Measurements from ENCODE around the gene SF3A1.

Gene SF3A1

DNA sequence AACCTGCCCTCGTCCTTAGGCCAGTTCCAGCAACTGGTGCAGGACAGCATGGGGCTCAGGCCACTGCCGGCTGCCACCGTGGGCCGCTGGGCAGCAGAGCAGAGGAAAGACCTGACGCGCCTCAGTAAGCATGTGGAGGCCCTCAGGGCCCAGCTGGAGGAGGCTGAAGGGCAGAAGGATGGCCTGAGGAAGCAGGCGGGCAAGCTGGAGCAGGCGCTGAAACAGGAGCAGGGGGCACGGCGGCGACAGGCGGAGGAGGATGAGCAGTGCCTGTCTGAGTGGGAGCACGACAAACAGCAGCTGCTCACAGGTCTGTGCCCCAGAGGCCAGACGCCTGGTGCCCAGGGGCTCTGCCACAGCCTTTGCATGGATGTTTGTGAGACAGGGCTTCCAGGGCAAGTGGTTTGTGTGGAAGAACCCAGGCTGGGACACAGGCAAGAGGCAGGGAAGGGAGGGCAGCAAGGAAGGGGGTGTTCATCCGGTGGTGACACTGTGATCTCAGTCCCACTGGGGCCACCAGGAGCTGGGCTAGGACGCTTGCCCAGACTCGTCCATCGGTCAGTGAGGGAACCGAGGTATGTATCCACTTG is 14.0 kb upstream of the SF3A1 start:
- Histone ChIP-seq H3K27ac (no peak overlapping the region), H3K4me1 (ENCODE audit: low read depth, poor library complexity, severe bottlenecking) (no peaks in the 10 kb centered on the region), H4K20me1 (ENCODE audit: insufficient read depth) (no peaks in the 10 kb centered on the region), H3K4me3 (IDR thresholded peaks at IDR 0.05; ENCODE audit: insufficient read depth, low read depth, low read length) (no peak overlapping the region), H3K9ac (no peak overlapping the region), H3K79me2 (ENCODE audit: insufficient read depth, low read depth) (no peaks in the 10 kb centered on the region), H3K27me3 (ENCODE audit: insufficient read depth, low read depth) (no peaks in the 10 kb centered on the region), H3K36me3 (ENCODE audit: insufficient read depth) (no peaks in the 10 kb centered on the region), H3K4me2 (no peak overlapping the region), H2AFZ (ENCODE audit: low read depth) (no peak overlapping the region)
- TF ChIP-seq, protein P1, sequence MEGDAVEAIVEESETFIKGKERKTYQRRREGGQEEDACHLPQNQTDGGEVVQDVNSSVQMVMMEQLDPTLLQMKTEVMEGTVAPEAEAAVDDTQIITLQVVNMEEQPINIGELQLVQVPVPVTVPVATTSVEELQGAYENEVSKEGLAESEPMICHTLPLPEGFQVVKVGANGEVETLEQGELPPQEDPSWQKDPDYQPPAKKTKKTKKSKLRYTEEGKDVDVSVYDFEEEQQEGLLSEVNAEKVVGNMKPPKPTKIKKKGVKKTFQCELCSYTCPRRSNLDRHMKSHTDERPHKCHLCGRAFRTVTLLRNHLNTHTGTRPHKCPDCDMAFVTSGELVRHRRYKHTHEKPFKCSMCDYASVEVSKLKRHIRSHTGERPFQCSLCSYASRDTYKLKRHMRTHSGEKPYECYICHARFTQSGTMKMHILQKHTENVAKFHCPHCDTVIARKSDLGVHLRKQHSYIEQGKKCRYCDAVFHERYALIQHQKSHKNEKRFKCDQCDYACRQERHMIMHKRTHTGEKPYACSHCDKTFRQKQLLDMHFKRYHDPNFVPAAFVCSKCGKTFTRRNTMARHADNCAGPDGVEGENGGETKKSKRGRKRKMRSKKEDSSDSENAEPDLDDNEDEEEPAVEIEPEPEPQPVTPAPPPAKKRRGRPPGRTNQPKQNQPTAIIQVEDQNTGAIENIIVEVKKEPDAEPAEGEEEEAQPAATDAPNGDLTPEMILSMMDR (conservative IDR thresholded peaks at IDR 0.05; ENCODE audit: low read depth, low read length) = no peak

DNA sequence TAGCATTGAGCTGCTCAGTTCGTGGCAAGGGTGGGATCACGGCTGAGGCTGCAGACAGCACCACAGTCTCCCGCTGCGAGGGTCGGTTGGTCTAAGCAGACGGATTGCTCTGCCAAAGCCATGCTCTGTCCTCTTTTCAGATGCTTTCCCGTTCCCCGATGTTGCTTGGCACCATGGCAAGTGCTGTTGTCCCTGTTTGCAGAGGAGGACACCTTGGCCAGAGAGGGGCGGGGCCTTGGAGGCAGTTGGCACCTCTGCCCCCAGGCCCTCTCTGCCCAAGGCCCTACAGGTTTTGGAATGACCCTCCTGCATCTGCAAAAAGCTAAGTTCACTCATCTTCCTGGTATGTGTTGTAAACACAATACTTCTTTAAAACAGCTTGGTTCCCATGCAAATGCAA is 11.7 kb upstream of the SF3A1 start:
- no peaks in the 10 kb centered on the region for H3K79me2 ChIP-seq (ENCODE audit: insufficient read depth, low read depth)
- no peak overlapping the region for H3K4me3 ChIP-seq (IDR thresholded peaks at IDR 0.05; ENCODE audit: insufficient read depth, low read depth, low read length)
- no peak overlapping the region for H3K27ac ChIP-seq
- H3K36me3 ChIP-seq (ENCODE audit: insufficient read depth) = no peaks in the 10 kb centered on the region
- TF ChIP-seq, protein P1 (conservative IDR thresholded peaks at IDR 0.05; ENCODE audit: low read depth, low read length) = no peak
- H3K4me1 ChIP-seq (ENCODE audit: low read depth, poor library complexity, severe bottlenecking) = no peaks in the 10 kb centered on the region
- no peaks in the 10 kb centered on the region for H3K27me3 ChIP-seq (ENCODE audit: insufficient read depth, low read depth)
- no peak overlapping the region for H3K4me2 ChIP-seq
- H4K20me1 ChIP-seq (ENCODE audit: insufficient read depth) = no peaks in the 10 kb centered on the region
- no peak overlapping the region for H3K9ac ChIP-seq
- H2AFZ ChIP-seq (ENCODE audit: low read depth) = no peak overlapping the region

DNA sequence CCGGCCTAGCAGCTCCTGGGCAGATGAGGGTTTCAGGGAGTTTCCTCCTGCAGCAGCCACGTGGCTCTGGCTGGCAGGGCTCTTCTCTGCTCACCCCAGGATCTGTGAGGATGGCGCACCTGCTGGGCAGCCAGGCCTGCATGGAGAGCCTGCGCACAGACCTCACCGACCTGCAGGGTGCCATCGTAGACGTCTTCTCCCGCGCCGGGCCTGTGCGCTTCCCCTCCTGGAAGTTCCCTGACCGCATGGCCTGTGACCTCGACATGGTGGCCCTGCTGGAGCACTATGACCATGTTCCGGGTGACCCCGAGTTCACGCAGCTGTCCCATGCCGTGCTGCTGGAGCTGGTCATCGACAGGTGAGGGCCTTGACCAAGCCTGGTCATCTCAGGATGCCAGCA is 9.2 kb upstream of the SF3A1 start:
- Histone ChIP-seq H3K27ac (no peak overlapping the region), H3K79me2 (ENCODE audit: insufficient read depth, low read depth) (no peaks in the 10 kb centered on the region), H3K4me2 (no peak overlapping the region), H3K27me3 (ENCODE audit: insufficient read depth, low read depth) (no peaks in the 10 kb centered on the region), H3K4me3 (IDR thresholded peaks at IDR 0.05; ENCODE audit: insufficient read depth, low read depth, low read length) (no peak overlapping the region), H3K9ac (no peak overlapping the region), H3K4me1 (ENCODE audit: low read depth, poor library complexity, severe bottlenecking) (peaks cover 24% of the 10 kb centered on the region), H2AFZ (ENCODE audit: low read depth) (no peak overlapping the region), H4K20me1 (ENCODE audit: insufficient read depth) (no peaks in the 10 kb centered on the region), H3K36me3 (ENCODE audit: insufficient read depth) (no peaks in the 10 kb centered on the region)
- TF ChIP-seq, protein P1 (conservative IDR thresholded peaks at IDR 0.05; ENCODE audit: low read depth, low read length) = no peak

DNA sequence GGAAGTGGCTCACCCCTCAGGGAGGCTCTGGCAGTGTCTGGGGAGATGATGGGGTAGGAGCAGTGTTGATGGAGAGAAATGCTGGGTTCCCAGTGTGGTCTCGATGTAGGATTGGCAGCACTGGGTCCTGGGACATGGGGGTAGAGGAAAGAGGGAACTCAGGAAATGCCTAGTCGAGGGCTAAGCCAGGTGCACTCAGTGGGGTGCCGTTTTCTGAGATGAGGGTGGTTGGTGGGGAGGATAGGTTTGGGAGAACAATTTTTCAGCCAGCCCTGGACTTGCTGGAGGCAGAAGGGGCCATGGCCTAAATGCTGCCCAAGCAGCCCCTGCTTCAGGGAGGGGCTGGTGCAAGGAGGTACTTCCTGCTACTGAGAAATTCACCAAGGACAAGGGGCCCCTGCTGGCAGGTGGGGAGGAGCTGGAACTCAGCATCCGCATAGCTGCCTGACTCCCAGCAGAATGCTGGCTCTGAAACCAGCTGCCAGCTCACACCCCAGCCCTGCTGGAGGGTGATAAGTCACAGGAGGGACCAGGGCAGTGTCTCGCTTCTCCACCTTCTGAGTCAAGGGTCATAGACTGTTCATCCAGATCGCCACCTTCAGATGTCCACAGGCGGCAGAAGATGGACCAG is 6.1 kb upstream of the SF3A1 start:
- H3K4me3 ChIP-seq (IDR thresholded peaks at IDR 0.05; ENCODE audit: insufficient read depth, low read depth, low read length) = no peak overlapping the region
- TF ChIP-seq, protein P1 (conservative IDR thresholded peaks at IDR 0.05; ENCODE audit: low read depth, low read length) = no peak
- H3K4me2 ChIP-seq = no peak overlapping the region
- H3K4me1 ChIP-seq (ENCODE audit: low read depth, poor library complexity, severe bottlenecking) = peaks cover 24% of the 10 kb centered on the region
- no peak overlapping the region; the same call in 1 of the 2 replicates for H3K27ac ChIP-seq
- no peaks in the 10 kb centered on the region for H4K20me1 ChIP-seq (ENCODE audit: insufficient read depth)
- H3K79me2 ChIP-seq (ENCODE audit: insufficient read depth, low read depth) = no peaks in the 10 kb centered on the region
- H3K9ac ChIP-seq = no peak overlapping the region
- H3K27me3 ChIP-seq (ENCODE audit: insufficient read depth, low read depth) = no peaks in the 10 kb centered on the region
- H3K36me3 ChIP-seq (ENCODE audit: insufficient read depth) = no peaks in the 10 kb centered on the region
- no peak overlapping the region for H2AFZ ChIP-seq (ENCODE audit: low read depth)

All from KMS-11 (cell line).